H1 (cell line): ENCODE measurements around the gene PRKCD. TPM values are rescaled to one million over a fixed set of nuclear protein-coding genes. Genes with fewer than 3 reads are reported as not detected.

Experiments used
- CTCF ChIA-PET: fragments of 300-600 bp; sonication (Branson Sonifier 250); formaldehyde crosslinking; loops from one replicate; lab custom pipeline; 2021; ENCODE audit not compliant: partially characterized antibody; lab: Charles Lee
- POLR2A ChIA-PET: fragments of 300-600 bp; sonication (Branson Sonifier 250); formaldehyde crosslinking; loops from one replicate; lab custom pipeline; 2021; ENCODE audit warnings: inconsistent platforms; ENCODE audit not compliant: partially characterized antibody; lab: Charles Lee
- DNase-seq, 2 experiments: peaks; one replicate each; pipeline versions ENCODE4 v3.0.0 to v3.0.0-alpha.2; 2010 to 2022; ENCODE audit warnings: low spot score in 2 of 2, low read depth in 1 of 2, mixed read lengths in 1 of 2
- FAIRE-seq: peaks from 2 replicates; lab custom pipeline; 2011; peaks lifted over from hg19 to GRCh38; lab: Jason Lieb, UNC
- H2AFZ ChIP-seq: 2 replicates; pipeline ENCODE4 v1.8.1; 2012; ENCODE audit warnings: low read length, inconsistent platforms
- H2AK5ac ChIP-seq: 2 replicates; pipeline ENCODE4 v1.6.1; 2013; ENCODE audit warnings: low read depth, low read length
- H2BK120ac ChIP-seq: replicated peaks from 2 replicates; pipeline ENCODE3; 2013; ENCODE audit warnings: low read depth, low read length, inconsistent platforms
- H2BK12ac ChIP-seq: 2 replicates; pipeline ENCODE4 v1.6.1; 2013; ENCODE audit warnings: low read depth, low read length
- H2BK15ac ChIP-seq: 2 replicates; pipeline ENCODE4 v1.6.1; 2013; ENCODE audit warnings: low read length
- H2BK20ac ChIP-seq: 2 replicates; pipeline ENCODE4 v1.6.1; 2013; ENCODE audit warnings: low read length
- H2BK5ac ChIP-seq: 2 replicates; pipeline ENCODE4 v1.6.1; 2013; ENCODE audit warnings: low read depth, low read length
- H3K14ac ChIP-seq: 2 replicates; pipeline ENCODE4 v1.6.1; 2013; ENCODE audit warnings: inconsistent platforms; ENCODE audit not compliant: insufficient read length
- H3K18ac ChIP-seq: 2 replicates; pipeline ENCODE4 v1.6.1; 2013; ENCODE audit warnings: low read length; ENCODE audit errors: extremely low read depth
- H3K23ac ChIP-seq: 2 replicates; pipeline ENCODE4 v1.6.1; 2013; ENCODE audit warnings: inconsistent platforms; ENCODE audit not compliant: insufficient read length
- H3K23me2 ChIP-seq: 2 replicates; pipeline ENCODE4 v1.6.1; 2013; ENCODE audit warnings: low read depth, low read length
- H3K27ac ChIP-seq: 2 replicates; pipeline ENCODE4 v1.6.1; 2011; ENCODE audit warnings: low read depth, low read length, inconsistent platforms
- H3K27me3 ChIP-seq, 4 experiments: replicated peaks in 1 of 4; 1 replicate in 1 of 4; 2 replicates in 3 of 4; pipeline versions ENCODE4 v1.6.1 to v1.8.1; 2011 to 2013; ENCODE audit warnings: low read length in 3 of 4, mild to moderate bottlenecking in 3 of 4, inconsistent platforms in 2 of 4, mixed read lengths in 2 of 4, moderate library complexity in 1 of 4; ENCODE audit not compliant: control insufficient read depth in 3 of 4, insufficient read depth in 3 of 4; ENCODE audit errors: extremely low read depth in 1 of 4
- H3K36me3 ChIP-seq, 4 experiments: 2 replicates each; pipeline versions ENCODE4 v1.6.1 to v1.8.1; 2011 to 2013; ENCODE audit warnings: mild to moderate bottlenecking in 4 of 4, low read length in 3 of 4, moderate library complexity in 2 of 4, control low read depth in 1 of 4, inconsistent platforms in 1 of 4; ENCODE audit not compliant: insufficient read depth in 4 of 4, control insufficient read depth in 2 of 4
- H3K4ac ChIP-seq: replicated peaks from 2 replicates; pipeline ENCODE3; 2013; ENCODE audit warnings: low read length, low read depth, mixed read lengths, inconsistent platforms; ENCODE audit not compliant: insufficient read length
- H3K4me1 ChIP-seq, 4 experiments: replicated peaks in 1 of 4; 1 replicate in 1 of 4; 2 replicates in 3 of 4; pipeline versions ENCODE4 v1.6.1 to v1.8.1; 2011 to 2013; ENCODE audit warnings: low read length in 3 of 4, inconsistent platforms in 2 of 4, mixed read lengths in 1 of 4; ENCODE audit not compliant: insufficient read depth in 4 of 4, control insufficient read depth in 3 of 4
- H3K4me2 ChIP-seq, 2 experiments: 2 replicates each; pipeline versions ENCODE4 v1.6.1 to v1.8.1; 2011 to 2013; ENCODE audit warnings: low read depth in 2 of 2, low read length in 2 of 2, control low read depth in 1 of 2, inconsistent platforms in 1 of 2, mild to moderate bottlenecking in 1 of 2; ENCODE audit not compliant: insufficient read depth in 1 of 2
- H3K4me3 ChIP-seq, 4 experiments: fragments of 200-600, 300-600 bp in 1 of 4; sonication (generic), shearing (Covaris generic), sonication (Bioruptor Twin) in 1 of 4; 2 replicates each; pipeline versions ENCODE4 v1.5.1 to v1.8.1; 2011 to 2016; ENCODE audit warnings: low read length in 4 of 4, low read depth in 3 of 4, control low read depth in 2 of 4, inconsistent platforms in 2 of 4, mild to moderate bottlenecking in 2 of 4, mixed read lengths in 1 of 4, moderate library complexity in 1 of 4; ENCODE audit not compliant: insufficient read depth in 2 of 4; ENCODE audit errors: extremely low read depth in 1 of 4
- H3K56ac ChIP-seq: replicated peaks from 2 replicates; pipeline ENCODE3; 2013; ENCODE audit warnings: low read depth, mild to moderate bottlenecking, mixed read lengths, low read length, inconsistent platforms; ENCODE audit not compliant: insufficient read length
- H3K79me1 ChIP-seq: 2 replicates; pipeline ENCODE4 v1.6.1; 2013; ENCODE audit warnings: low read depth, low read length, control low read depth
- H3K79me2 ChIP-seq, 2 experiments: 2 replicates each; pipeline versions ENCODE4 v1.6.1 to v1.8.1; 2012 to 2013; ENCODE audit warnings: low read length in 2 of 2, mild to moderate bottlenecking in 2 of 2, inconsistent platforms in 1 of 2; ENCODE audit not compliant: insufficient read depth in 2 of 2, control insufficient read depth in 1 of 2
- H3K9ac ChIP-seq, 4 experiments: replicated peaks in 1 of 4; 1 replicate in 1 of 4; 2 replicates in 3 of 4; pipeline versions ENCODE4 v1.6.1 to v1.8.1; 2011 to 2013; ENCODE audit warnings: low read depth in 3 of 4, low read length in 3 of 4, control low read depth in 2 of 4, mild to moderate bottlenecking in 2 of 4, moderate library complexity in 2 of 4, inconsistent platforms in 1 of 4; ENCODE audit errors: extremely low read depth in 1 of 4
- H3K9me3 ChIP-seq, 2 experiments: 2 replicates each; pipeline versions ENCODE4 v1.6.1 to v1.8.1; 2012 to 2013; ENCODE audit warnings: mild to moderate bottlenecking in 2 of 2, moderate library complexity in 2 of 2, control low read depth in 1 of 2, inconsistent platforms in 1 of 2, low read depth in 1 of 2, low read length in 1 of 2, mixed read lengths in 1 of 2; ENCODE audit not compliant: insufficient read depth in 2 of 2
- H4K20me1 ChIP-seq, 2 experiments: replicated peaks in 1 of 2; 2 replicates each; pipeline versions ENCODE3 to v1.8.1; 2011 to 2013; ENCODE audit warnings: inconsistent platforms in 2 of 2, low read length in 2 of 2, mild to moderate bottlenecking in 1 of 2; ENCODE audit not compliant: insufficient read depth in 2 of 2, control insufficient read depth in 1 of 2
- H4K5ac ChIP-seq: 2 replicates; pipeline ENCODE4 v1.6.1; 2013; ENCODE audit warnings: low read length, low read depth, mixed read lengths, inconsistent platforms; ENCODE audit not compliant: insufficient read length
- H4K8ac ChIP-seq: 2 replicates; pipeline ENCODE4 v1.8.0; 2013; ENCODE audit warnings: mild to moderate bottlenecking, moderate library complexity, low read length, inconsistent platforms; ENCODE audit not compliant: insufficient read depth; ENCODE audit errors: extremely low read depth
- H4K91ac ChIP-seq: replicated peaks from 2 replicates; pipeline ENCODE3; 2013; ENCODE audit warnings: low read length, mixed read lengths, inconsistent platforms; ENCODE audit not compliant: insufficient read length
- KDM4A ChIP-seq: IDR thresholded peaks from one replicate; pipeline ENCODE4 v1.7.1; 2012; ENCODE audit warnings: low read depth, mild to moderate bottlenecking, moderate library complexity, low read length, inconsistent platforms; ENCODE audit not compliant: severe bottlenecking
- KDM5A ChIP-seq: fragments of 200-600 bp; IDR thresholded peaks from 2 replicates; pipeline ENCODE4 v1.7.1; 2012; ENCODE audit warnings: mild to moderate bottlenecking, low read length, inconsistent platforms, mixed read lengths
- RXRA ChIP-seq: IDR thresholded peaks from 2 replicates; pipeline ENCODE4 v1.6.1; 2011; ENCODE audit warnings: low read depth, mild to moderate bottlenecking, low read length, moderate library complexity; ENCODE audit not compliant: insufficient read depth
- SIRT6 ChIP-seq: IDR thresholded peaks from one replicate; pipeline ENCODE4 v1.7.1; 2012; ENCODE audit warnings: low read length, inconsistent platforms
- WGBS, 2 experiments: shearing (Covaris generic) in 1 of 2; methylation state at CpG; one replicate each; pipeline versions ENCODE4 v1.1.6 to v1.1.7; 2013 to 2015; ENCODE audit warnings: low lambda C conversion rate in 2 of 2, mixed read lengths in 2 of 2, inconsistent platforms in 1 of 2, low coverage in 1 of 2, missing lambda C conversion rate in 1 of 2; ENCODE audit not compliant: insufficient replicate concordance in 2 of 2, insufficient coverage in 1 of 2, insufficient read length in 1 of 2; ENCODE audit errors: extremely low coverage in 1 of 2, missing lambda C conversion rate in 1 of 2; 5-methylcytosine and 5-hydroxymethylcytosine counted together
- polyA plus RNA-seq, 7 experiments: library from polyadenylated mRNA; depleted of rRNA in 3 of 7; stranded (reverse) in 5 of 7; unstranded in 2 of 7; fragments of >200 nt in 5 of 7; fragments of 200-250 nt in 2 of 7; gene quantifications; 1 replicate in 5 of 7; 2 replicates in 1 of 7; 4 replicates in 1 of 7; pipeline versions ENCODE4 v1.2.1 to v1.2.3, GENCODE V29; 2011 to 2013; ENCODE audit warnings: missing spikeins in 2 of 7, mixed read lengths in 2 of 7
- total RNA-seq: library from RNA; stranded (reverse); fragmentation: NEBNext Ultra II Directional; extraction: Animal tissue kit (Norgen Biotek cat#: 25700); gene quantifications from 2 replicates; pipeline ENCODE4 v1.2.1, GENCODE V29; 2021

The PRKCD gene
- total and polyA plus RNA-seq, 2 of the 8 experiments (the other 6 are each of a cell fraction or from before 2014, with no cell fraction given) = 22.6 to 23.9 TPM

GRCh38 chr3:53175613-53176540 lies 14.9 kb downstream of the PRKCD start:
- peaks cover 3 to 23% (median 16%) of the 10 kb centered on the region in 4 experiments for H3K4me1 ChIP-seq
- no peak for FAIRE-seq
- H3K14ac ChIP-seq = no peak overlapping the region

More at GRCh38 chr3:53175613-53176540, 14.9 kb downstream of the PRKCD start:
- no peak overlapping the region for H3K56ac ChIP-seq
- no peaks in the 10 kb centered on the region for H3K79me2 ChIP-seq
- no peak overlapping the region for H2BK5ac ChIP-seq
- H4K20me1 ChIP-seq = peaks cover 1 to 9% of the 10 kb centered on the region in 2 experiments
- no peak overlapping the region for H3K23ac ChIP-seq
- no peak overlapping the region for H3K27ac ChIP-seq
- no peak overlapping the region for H3K4ac ChIP-seq
- ChIA-PET CTCF (interaction anchor here (0.8 to 3.4 kb wide), 5 partner anchors 12 to 42 kb away, joined by 3 to 14 read pairs (median 5); no protein-coding TSS in a partner anchor), POLR2A (no interaction called here)
- no peak overlapping the region for H3K9ac ChIP-seq
- no peaks in the 10 kb centered on the region for H3K27me3 ChIP-seq
- H3K18ac ChIP-seq = no peak overlapping the region
- no peaks in the 10 kb centered on the region; a peak in 1 of 8 replicates for H3K36me3 ChIP-seq
- 90% methylated on average over 9 of the region's 9 CpGs; no CpG with 5 or more reads in 1 of the 2 experiments for WGBS, 2 experiments
- H3K23me2 ChIP-seq = no peaks in the 10 kb centered on the region
- H4K91ac ChIP-seq = no peak overlapping the region
- H3K9me3 ChIP-seq = no peaks in the 10 kb centered on the region
- no peak overlapping the region for H2BK120ac ChIP-seq
- TF ChIP-seq KDM4A (no peak), KDM5A (no peak), SIRT6 (no peak), RXRA (no peak)
- H2AFZ ChIP-seq = no peak overlapping the region
- H2BK12ac ChIP-seq = peak overlapping the region; percentile 39; the same call in 1 of the 2 replicates
- H3K79me1 ChIP-seq = peaks cover 12% of the 10 kb centered on the region; the same call in 1 of the 2 replicates
- no peak overlapping the region for H4K5ac ChIP-seq
- H2AK5ac ChIP-seq = no peak overlapping the region
- no peak overlapping the region for H3K4me2 ChIP-seq
- 0 out of 2 replicates have a peak overlapping the region, but pooled peaks have one; percentile 31 for H2BK15ac ChIP-seq
- H2BK20ac ChIP-seq = no peak overlapping the region
- no peak for DNase-seq
- peak overlapping the region; percentile 11 for H4K8ac ChIP-seq
- no peak overlapping the region for H3K4me3 ChIP-seq
